Measurements from ENCODE around the gene ABI3BP.
A peak's percentile ranks its signal among the peaks of the same experiment; 100 is the strongest.

Gene ABI3BP

DNA sequence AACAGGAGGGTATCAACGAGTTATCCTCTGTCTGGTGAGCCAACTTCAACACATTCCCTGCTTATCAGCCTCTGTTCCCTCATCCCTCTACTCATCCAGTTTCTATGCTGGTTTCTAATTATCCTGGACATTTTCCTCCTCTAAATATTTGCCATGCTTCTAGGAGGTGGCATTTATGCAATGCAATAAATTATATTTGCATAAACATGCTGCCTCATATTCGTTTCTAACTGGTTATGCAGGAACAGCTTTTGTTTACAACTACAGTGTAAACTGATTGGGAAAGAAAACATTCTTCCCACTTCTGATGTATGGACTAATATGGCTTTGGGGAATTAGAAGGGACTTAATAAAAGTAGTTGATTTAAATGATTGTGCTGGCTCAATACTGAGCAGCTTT is 161.6 kb downstream of the ABI3BP start:
- no peak for DNase-seq (ENCODE audit: low read depth)

DNA sequence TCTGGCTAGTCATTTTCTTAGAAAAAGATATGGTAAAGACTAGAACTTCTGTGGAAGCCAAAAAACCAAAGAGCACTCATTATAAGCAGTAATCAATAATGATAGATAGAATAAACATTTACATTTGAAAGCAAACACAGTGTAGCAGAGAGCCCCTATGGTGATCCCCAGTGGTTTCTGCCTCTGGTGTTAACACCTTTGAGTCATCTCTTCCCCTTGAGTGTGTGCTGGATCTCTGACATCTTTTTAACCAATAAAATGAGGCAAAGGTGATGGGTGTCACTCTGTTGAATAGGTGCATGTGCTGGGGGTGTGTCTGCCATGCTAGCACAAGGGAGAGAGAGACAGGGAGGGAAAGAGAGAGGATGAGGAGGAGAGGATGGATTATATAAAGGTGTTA is 162.3 kb downstream of the ABI3BP start:
- no peak for DNase-seq (ENCODE audit: low read depth)

DNA sequence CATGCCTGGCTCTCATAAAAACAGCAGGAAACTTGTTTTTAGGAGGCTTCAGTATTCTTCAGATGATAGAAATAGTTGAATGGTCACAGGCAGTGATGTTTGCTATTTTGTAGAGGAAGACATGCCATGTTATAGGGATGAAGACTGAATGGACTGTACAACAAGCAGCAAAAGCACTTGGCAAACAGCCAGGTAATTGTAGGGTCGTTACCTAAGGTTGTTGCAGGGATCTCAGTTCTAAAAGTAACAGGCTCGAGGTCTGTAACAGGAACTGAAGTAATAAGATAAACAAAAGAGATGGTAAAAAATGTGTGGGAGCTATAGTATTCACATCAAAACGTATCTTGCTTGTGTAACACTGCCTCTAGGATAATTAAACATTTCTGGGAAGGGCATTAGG is 167.6 kb downstream of the ABI3BP start:
- DNase-seq (ENCODE audit: low read depth), result no peak

DNA sequence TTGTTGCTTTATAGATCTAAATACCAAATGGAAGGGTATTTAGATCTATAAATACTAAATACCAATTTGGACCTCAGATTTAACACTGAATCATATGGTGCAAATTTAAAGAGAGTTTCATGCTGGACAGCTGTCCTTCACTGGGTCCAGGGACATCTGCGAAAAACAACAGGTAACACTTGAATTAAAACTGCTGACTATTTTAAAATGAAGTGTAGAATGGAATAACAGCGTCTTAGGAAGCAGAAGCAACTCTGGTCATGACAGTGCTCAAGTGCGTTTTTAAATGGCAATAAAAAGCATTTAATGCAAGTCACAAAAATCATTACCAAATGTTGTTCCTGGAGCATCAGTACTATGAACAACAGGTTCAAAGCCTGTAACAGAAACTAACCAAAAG is 177.6 kb downstream of the ABI3BP start:
- no peak for DNase-seq (ENCODE audit: low read depth)

DNA sequence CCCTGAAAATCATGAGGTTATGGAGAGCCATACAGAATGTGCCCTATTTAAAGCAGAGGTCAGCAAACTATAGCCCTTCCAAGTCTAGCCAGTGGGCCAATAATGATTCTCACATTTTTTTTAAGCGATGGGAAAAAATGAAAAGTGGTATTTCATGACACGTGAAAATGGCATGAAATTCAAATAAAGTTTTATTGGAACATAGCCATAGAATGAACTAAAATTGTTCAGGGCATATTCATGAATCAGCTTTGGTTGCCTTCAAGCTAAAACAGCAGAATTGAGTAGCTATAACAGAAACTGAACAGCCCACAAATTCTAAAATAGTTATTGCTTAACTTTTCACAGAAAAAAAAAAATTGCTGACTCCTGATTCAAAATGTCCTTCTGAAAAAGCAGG is 179.4 kb downstream of the ABI3BP start:
- no peak for DNase-seq (ENCODE audit: low read depth)

DNA sequence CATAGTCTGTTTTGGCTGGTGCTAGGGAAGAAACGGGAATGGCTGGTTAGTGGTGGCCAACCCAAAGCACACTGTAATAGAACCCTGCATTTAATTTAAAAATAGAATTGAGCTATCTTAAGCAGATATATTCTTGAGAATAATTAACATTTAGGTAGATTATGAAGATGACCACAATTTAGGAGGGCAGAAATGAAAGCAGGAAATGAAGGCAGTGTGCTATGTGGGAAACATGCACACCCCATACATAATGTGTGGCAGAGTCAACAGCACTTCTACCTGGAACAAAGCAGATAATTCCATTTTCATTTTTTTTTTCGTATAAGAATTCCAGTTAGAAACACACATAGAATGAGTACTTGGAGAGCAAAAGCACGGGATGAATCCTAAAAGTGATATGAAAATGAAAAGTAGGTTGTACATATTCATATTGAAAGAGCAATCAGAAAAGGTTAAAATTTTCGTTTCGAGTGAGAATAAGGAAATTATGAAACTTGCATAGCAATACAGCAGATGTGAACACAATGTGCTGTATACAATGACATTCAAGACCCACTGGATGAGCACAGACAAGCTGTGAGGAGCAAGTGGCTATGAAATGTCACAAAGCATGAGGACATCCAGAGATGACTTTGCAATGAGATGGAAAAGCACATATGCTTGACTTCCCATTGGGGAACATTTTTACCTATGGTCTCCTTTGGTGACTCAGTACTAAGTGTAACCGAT is 181.3 kb downstream of the ABI3BP start:
- no peak for DNase-seq (ENCODE audit: low read depth)

DNA sequence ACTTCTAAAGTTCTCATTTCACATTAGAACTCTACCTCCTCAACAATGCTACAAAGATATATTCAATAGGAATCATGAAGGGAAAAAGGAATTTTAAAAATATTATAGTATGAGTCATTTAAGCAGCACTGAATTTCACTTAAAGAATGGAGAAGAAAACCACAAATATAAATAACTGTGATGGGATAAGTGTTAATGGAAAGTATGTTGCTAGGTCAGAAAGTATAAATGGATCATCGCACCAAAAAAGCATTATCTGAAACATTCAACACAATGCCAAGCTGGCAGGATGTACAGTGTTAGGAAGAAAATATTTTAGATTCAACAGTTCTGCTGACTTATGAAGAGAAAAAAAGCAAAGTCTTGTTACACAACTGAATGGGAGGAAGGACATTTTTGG is 182.6 kb downstream of the ABI3BP start:
- DNase-seq (ENCODE audit: low read depth), result peak; percentile 27

DNA sequence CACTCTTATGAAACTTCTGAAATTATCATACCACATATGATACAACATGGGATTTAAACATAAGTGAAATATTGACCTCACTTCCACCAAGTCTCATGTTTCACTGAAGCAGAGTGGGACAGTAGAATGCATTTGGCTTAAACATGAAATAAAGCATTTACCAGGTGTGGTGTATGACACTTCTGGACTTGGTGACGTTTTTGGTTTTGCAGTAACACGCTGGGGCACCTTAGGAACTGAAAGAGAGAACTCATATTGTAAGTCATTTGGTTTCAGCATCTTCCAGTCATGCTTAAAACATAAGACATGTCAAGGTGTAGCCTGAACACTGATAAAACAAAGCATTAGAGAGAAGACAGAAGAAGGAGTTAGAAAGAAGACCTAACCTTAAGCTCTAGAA is 188.6 kb downstream of the ABI3BP start:
- DNase-seq (ENCODE audit: low read depth), result no peak

DNA sequence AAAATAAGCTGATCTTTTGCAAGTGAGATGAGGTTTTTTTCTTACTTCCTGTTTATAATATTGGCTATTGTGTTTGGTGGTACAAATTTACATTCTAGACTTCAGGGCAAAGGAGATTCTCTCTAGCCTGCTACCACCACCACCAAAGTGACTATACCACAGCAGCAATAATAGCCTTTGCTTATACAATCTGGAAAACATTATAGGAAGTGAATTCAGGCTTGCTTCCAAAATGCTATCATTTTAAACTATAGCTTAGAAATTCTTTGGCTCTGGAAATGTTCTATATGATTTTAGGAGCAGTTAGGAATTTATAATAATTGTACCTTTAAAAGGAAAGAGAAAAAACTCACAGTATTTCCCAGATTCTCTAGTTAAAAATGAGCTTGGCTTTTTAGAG is 189.5 kb downstream of the ABI3BP start:
- no peak for DNase-seq (ENCODE audit: low read depth)

DNA sequence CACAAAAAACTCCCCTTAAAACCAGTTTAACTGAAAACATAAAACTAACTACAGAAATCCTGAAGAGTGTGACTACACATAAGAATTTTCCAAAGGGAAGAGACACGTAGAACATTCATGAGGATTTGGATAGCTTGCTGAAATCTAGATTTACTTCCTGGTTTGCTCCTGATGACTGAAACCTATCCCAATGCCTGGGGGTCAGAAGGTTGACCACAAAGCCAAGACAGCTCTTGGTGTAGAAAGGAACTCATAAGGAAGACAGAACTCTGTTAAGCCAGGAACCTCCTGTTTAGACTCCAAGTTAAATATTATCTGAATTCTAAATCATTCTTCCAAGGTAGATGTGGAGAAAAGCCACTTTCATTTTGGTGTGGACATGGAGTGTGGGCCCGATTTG is 191.1 kb downstream of the ABI3BP start:
- no peak for DNase-seq (ENCODE audit: low read depth)

DNA sequence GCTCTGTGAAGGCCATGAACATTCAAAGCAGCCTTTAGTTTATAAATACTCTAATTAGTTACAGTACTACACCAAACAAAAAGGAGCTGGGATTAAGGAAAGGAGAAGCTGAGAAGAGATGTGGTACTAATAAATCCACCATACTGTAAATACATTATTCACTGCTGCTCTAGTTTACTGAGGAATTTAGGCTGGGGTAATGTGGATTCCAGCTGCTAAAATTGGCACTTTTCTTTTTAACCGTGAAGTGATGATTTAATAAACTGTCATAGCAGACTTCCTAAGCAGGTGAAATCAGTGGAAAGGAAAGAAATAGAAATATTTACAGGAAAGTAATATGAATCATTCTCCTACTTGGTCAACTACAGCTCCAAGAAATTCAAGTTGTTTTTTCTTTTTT is 195.2 kb downstream of the ABI3BP start:
- DNase-seq (ENCODE audit: low read depth), result no peak

DNA sequence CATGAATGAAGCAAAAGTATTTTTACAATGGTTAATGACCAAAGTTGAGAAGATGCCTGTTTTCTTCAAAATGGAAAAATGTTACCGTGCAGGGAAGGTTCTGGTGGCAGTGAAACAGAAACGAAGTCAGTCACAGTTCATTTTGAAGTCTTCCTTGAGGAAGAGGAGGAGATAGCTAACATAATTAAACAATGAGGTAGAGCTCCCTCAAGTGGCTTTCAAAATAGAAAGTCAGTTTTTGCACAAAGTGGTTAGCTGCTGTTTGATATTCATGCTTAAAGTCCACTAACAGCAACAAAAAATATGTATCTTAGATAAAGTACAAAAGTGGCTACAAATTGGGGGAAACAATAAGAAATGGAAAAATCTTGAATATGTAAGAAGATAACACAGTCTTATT is 196.7 kb downstream of the ABI3BP start:
- no peak for DNase-seq (ENCODE audit: low read depth)

DNA sequence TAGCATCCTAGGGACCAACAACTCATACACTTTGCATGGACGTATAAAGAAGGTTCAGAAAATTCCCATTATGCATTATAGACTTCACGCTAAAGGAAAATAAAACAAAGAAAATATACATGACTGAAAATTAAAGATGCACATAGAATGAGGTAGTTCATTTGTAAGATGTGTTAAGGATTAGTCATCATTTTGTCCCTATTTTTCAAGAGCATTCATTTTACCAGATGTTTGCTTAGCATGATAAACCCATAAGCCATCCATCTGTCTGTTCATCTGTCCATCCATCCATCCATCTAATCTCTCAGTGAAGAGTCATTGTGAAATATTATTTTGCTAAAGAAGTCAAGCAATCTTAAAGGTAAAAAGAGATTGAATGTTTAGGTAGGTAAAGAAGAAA is 203.6 kb downstream of the ABI3BP start:
- no peak for DNase-seq (ENCODE audit: low read depth)

DNA sequence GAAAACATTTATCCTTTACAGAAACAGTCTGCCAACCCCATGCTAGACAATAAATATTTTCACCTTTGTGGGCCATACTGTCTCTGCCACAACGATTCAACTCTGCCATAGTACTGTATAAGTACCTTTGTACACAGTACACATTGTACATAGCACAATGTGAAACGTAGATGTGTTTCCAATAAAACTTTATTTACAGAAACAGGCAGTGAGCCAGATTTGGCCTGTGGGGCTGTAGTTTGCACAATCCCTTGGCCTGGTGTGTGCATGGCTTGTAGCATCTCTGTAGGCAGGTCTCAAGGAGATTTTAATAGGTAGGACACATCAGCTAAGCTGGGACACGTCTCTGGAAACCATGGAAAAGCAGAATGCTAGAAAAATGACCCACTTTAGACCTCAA is 209.6 kb downstream of the ABI3BP start:
- DNase-seq (ENCODE audit: low read depth), result no peak

DNA sequence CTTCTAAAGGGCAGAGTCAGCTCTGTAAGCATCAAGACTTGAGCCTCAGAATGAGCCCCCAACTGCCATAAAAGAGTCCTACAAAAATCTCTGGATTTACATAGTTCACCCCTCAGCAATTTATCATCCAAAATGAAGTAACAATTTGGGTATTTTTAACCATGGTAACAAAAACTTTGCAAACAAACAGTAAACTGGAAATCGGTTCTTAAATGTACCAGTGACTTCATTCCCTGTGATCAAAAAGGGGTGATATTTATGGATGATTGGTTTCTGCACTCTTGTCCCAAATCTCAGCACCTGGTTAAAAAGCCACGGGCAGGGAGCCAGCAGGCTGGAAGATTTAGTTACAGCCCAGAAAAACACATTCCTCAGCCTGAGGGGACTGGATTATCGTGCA is 210.3 kb downstream of the ABI3BP start:
- DNase-seq (ENCODE audit: low read depth), result no peak

DNA sequence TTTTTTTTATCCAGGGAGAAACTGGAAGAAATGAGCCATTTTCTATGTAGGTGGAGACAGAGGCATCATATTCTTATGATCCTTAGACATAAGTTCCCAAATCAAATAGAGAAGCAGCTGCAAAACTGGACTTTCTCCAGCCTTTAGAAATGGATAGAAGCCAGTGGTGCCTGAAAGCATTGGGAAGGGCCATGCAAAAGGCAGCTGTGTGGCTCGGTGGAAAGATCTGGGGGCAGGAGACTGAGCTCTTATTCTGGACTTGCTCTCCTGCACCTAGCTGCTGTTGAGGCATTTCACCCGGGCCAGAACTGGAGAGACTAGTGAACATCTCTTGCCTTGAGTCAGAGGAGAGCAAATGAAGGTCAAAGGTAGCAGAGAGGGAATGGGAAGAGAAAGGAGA is 210.9 kb downstream of the ABI3BP start:
- DNase-seq (ENCODE audit: low read depth), result no peak

DNA sequence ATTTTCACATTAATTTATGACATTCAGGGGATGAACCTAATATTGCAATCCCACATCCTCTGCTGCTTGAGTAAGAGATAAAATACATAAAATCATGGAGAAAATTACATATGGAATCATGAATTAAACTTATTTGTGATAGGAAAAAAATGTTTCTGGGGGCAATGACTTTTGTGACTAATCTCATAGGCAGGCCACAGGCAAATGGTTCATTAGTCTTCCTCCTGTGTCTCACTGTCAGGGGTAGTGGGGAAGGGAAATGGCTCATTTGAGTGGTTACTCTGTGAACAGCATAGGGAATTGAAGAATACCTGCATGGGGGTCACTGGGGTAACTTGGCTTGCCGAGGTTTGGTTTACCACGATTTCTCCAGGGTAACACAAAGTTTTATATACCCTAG is 211.9 kb downstream of the ABI3BP start:
- DNase-seq (ENCODE audit: low read depth), result peak; percentile 34

DNA sequence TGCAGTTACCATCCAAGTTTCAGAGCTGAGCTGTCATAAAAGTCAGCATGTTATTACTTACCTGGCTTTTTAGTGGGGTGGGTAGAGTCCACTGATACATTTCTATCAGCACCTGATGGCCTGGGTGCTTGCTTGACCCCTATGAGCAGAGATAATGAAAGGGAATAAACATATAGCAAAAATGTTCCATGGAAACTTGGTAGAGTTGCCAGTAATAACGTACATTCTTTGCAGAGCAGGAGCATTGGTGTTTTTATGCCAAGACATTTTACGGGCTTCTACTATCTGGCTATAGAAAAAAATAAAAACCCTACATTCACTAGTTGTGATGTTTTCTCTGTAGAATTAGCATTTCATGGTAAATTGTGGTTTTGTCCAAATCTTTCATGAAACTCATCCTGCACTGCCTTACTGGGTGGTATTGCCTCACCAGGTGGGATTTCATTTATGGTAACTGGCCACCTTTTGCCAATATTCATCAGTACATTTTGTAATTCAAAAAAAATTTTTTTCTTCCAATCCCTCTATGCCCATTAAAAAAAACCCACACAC is 213.1 kb downstream of the ABI3BP start:
- no peak for DNase-seq (ENCODE audit: low read depth)

DNA sequence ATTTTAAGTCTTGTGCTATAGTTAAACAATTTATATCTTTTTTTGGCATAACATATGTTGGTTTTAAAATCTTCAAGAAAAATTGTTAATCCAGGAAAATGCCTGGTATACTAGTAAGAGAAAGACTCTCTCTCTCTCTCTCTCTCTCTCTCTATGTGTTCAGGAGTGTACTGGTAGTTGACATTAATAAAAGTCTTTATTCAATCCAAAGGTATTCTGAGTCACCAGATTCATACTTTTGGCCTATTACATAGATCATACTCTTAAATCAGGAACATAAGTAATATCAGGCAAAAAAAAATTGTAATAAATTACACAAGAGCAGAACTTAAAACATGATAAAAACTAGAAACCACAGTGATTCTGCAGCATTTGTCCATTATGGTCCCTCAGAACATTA is 213.7 kb downstream of the ABI3BP start:
- no peak for DNase-seq (ENCODE audit: low read depth)

DNA sequence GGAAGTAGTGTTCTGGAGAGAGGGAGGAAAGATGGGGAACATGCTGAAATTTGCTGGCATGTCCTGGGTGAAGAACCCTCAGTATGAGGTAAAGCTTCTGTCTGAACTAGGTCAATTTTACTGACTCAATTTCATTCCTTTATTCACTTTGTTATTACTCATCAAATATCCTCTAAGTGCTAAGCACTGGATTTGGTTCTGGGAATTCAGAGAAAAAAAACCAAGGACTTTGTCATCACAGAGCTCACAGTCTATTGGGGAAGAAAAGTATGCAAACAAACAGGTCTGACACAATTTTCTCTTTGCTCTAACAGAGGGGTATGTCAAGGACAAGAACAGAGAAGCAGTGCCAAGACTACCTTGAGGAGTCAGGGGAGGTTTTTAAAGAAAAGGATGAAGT is 215.9 kb downstream of the ABI3BP start:
- no peak for DNase-seq (ENCODE audit: low read depth)

DNA sequence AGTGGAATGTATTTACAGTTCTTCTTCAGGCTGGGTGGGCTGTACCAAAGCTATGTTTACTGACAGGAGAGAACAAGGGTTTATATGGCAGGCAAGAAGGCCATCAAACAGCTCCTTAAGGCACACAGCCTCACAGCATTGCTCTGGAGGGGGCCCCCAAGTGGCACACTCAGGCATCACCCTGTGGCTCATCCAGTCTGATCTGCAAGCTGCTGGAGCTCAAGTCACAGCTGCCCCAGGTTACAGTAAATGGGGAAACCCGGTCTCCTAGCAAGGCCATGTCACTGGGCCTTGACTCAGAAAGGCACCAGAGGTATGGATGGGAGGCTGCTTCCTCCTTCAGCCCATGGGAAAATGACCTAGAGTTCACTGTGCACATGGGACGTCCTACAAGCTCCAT is 216.5 kb downstream of the ABI3BP start:
- DNase-seq (ENCODE audit: low read depth), result no peak

DNA sequence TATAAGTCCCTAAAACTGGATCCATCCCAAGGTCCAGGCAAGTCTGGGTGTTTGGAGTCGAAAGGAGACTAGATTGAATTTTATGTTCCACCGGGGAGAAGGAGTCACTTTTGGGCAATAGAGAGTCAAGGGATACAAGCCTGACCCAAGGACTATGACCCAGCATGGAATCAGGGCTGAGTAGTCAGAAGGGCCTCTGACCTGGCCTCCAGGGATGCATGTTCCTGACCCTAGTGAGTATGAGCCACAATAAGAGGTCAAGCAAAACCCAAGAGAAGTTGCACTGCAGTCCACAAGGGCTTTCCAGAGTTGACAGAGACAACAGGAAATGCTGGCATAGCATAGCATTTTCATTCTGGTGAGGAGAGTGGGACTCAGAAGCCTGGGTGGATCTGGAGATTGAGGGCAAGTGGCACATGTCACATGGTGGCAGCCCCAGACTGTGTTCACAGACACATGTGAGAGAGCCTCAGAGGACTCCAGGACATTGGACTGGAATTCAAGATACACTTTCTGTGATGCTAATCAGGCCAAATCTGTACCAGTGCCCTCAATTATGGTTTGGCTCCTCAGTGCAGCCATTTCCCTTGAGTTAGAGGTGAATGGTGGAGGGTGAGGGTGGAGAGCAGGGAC is 217.0 kb downstream of the ABI3BP start:
- no peak for DNase-seq (ENCODE audit: low read depth)

DNA sequence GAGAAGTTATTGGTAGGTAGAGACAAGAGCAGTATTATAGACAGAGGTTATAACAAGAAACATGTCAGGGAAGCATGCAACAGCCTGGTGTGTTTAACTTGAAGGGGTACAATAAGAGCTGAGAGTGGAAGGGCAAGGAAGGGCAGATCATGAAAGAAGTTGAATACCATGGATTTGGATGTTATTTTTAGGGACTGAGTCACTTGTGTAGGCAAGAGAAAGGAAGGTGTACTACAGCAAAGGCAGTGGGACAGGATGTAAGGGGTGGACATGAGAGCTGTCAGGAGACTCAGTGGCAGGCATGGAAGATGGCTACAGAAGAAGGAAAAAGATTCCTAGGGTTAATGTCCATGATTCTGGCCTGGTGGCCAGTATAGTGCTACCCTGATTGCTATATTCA is 217.6 kb downstream of the ABI3BP start:
- no peak for DNase-seq (ENCODE audit: low read depth)

DNA sequence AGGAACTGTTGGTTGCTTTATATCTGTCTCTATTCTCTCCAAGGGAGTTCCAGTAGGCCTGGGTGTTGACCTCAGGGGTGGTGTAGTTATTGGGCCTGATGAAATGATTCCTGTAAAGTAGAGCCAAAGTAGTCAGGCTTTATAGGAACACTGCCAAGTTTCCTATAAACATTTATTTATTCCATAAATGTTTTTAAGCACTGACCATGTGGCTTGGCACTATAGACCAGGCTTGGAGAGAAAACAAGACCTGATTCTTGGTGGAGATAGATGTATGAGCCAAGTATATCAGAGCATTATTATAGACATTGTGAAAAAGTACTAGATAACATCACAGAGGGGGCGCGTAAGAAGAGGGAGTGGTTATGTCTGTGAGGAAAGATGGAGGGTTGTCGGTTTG is 218.0 kb downstream of the ABI3BP start:
- DNase-seq (ENCODE audit: low read depth), result no peak
